SK-N-SH treated with all-trans-retinoic acid at 6 μM for 48 hours (cell line): ENCODE data around the gene APBA2.

ENCODE experiments used
- ATAC-seq: fragments of 200-7000 bp; cut with Tn5 transposase; 3 replicates; pipeline ENCODE4 v1.9.1; 2020; ENCODE audit warnings: mild to moderate bottlenecking, moderate library complexity
- ARNTL ChIP-seq: fragments of 450-650 bp; formaldehyde crosslinking; IDR thresholded peaks from 2 replicates; pipeline ENCODE4 v1.5.0; 2020; ENCODE audit warnings: low read depth, mild to moderate bottlenecking, moderate library complexity, borderline replicate concordance
- BACH2 ChIP-seq: fragments of 250-450 bp; sonication (Bioruptor Pico); IDR thresholded peaks from 2 replicates; pipeline ENCODE4 v1.9.0; 2021; ENCODE audit warnings: mild to moderate bottlenecking, borderline replicate concordance
- CSDC2 ChIP-seq: fragments of 250-450 bp; sonication (Bioruptor Pico); IDR thresholded peaks from 2 replicates; pipeline ENCODE4 v1.5.0; 2020; ENCODE audit warnings: mild to moderate bottlenecking, moderate library complexity
- GLIS3 ChIP-seq: fragments of 250-450 bp; sonication (Bioruptor Pico); IDR thresholded peaks from 2 replicates; pipeline ENCODE4 v1.5.0; 2020; ENCODE audit warnings: mild to moderate bottlenecking, moderate library complexity
- ISL1 ChIP-seq: fragments of 250-450 bp; sonication (Bioruptor Pico); IDR thresholded peaks from 2 replicates; pipeline ENCODE4 v2.1.2; 2022; ENCODE audit warnings: mild to moderate bottlenecking, moderate library complexity
- OSR1 ChIP-seq: fragments of 250-450 bp; sonication (Bioruptor Pico); IDR thresholded peaks from 2 replicates; pipeline ENCODE4 v1.8.0; 2022; ENCODE audit warnings: moderate library complexity, mild to moderate bottlenecking, inconsistent platforms
- RARB ChIP-seq: fragments of 250-450 bp; sonication (Bioruptor Pico); IDR thresholded peaks from 2 replicates; pipeline ENCODE4 v1.8.0; 2021; ENCODE audit warnings: mild to moderate bottlenecking, moderate library complexity
- SNAI2 ChIP-seq: fragments of 250-450 bp; sonication (Bioruptor Pico); IDR thresholded peaks from 2 replicates; pipeline ENCODE4 v1.5.0; 2020; ENCODE audit warnings: mild to moderate bottlenecking, moderate library complexity
- TCF4 ChIP-seq: fragments of 250-450 bp; sonication (Bioruptor Pico); IDR thresholded peaks from 2 replicates; pipeline ENCODE4 v1.8.0; 2021; ENCODE audit warnings: mild to moderate bottlenecking, moderate library complexity, borderline replicate concordance
- ZC3H10 ChIP-seq: fragments of 250-450 bp; sonication (Bioruptor Pico); IDR thresholded peaks from 2 replicates; pipeline ENCODE4 v1.5.1; 2021; ENCODE audit warnings: mild to moderate bottlenecking, moderate library complexity
- ZFP3 ChIP-seq: fragments of 250-450 bp; sonication (Bioruptor Pico); IDR thresholded peaks from 2 replicates; pipeline ENCODE4 v1.5.0; 2020; ENCODE audit warnings: mild to moderate bottlenecking, moderate library complexity
- ZFP30 ChIP-seq: fragments of 450-650 bp; formaldehyde crosslinking; IDR thresholded peaks from 2 replicates; pipeline ENCODE4 v1.5.0; 2022; ENCODE audit warnings: mild to moderate bottlenecking, moderate library complexity
- ZNF70 ChIP-seq: fragments of 450-650 bp; formaldehyde crosslinking; IDR thresholded peaks from 2 replicates; pipeline ENCODE4 v1.5.0; 2020; ENCODE audit warnings: mild to moderate bottlenecking, moderate library complexity
- ZNF8 ChIP-seq: fragments of 450-650 bp; formaldehyde crosslinking; IDR thresholded peaks from 2 replicates; pipeline ENCODE4 v1.5.0; 2020; ENCODE audit warnings: mild to moderate bottlenecking, moderate library complexity
- TF ChIP-seq, protein P1 (sequence below): fragments of 250-450 bp; sonication (Bioruptor Pico); IDR thresholded peaks from 2 replicates; pipeline ENCODE4 v1.8.0; 2021; ENCODE audit warnings: low read depth, mild to moderate bottlenecking, moderate library complexity, borderline replicate concordance
- TF ChIP-seq, protein P2 (sequence below): fragments of 250-450 bp; sonication (Bioruptor Pico); IDR thresholded peaks from 2 replicates; pipeline ENCODE4 v1.5.1; 2021; ENCODE audit warnings: mild to moderate bottlenecking, moderate library complexity
- TF ChIP-seq, protein P3 (sequence below): fragments of 250-450 bp; sonication (Bioruptor Pico); IDR thresholded peaks from 2 replicates; pipeline ENCODE4 v1.5.1; 2020; ENCODE audit warnings: low read depth, mild to moderate bottlenecking, moderate library complexity
- TF ChIP-seq, protein P4 (sequence below): fragments of 250-450 bp; sonication (Bioruptor Pico); IDR thresholded peaks from 2 replicates; pipeline ENCODE4 v1.5.0; 2020; ENCODE audit warnings: mild to moderate bottlenecking, moderate library complexity

Gene APBA2

DNA sequence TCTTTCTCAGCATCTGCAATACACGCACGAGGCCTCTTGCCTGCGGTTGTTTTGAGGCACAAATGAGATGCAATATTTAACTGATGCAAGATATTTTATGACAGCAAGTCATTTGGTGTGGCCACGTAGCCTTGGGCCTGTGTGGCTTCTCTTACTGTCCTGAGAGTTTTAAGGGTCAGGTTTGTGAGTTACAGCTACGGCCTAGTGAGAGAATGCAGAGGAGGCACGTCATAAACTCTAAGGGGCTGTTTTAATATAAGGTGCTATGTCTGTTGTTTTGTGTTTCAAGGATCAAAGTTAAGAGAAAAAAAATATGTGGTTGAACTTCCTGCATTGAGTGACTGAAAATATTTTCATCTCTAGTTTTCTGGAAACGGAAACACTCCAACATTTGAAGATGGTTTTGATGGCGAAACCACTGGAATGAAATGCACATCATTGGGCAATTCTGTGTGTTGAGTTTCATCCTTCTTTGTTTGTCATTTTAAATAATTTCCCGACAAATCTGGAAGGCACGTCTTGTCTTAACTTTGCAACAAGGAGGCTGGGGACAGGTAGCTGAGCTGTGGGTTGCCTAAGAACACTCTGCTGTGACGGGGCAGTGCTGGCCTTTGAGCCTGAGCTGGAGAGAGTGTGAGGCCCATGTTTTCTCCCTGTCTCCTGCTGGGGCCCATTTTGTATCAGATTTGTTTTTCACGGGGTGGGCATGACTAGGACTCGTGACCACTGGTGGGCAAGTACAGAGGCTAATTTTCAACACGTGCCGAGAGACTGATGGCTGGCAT, 5.1 kb downstream of the APBA2 start (continued):
- TF ChIP-seq, protein P1, sequence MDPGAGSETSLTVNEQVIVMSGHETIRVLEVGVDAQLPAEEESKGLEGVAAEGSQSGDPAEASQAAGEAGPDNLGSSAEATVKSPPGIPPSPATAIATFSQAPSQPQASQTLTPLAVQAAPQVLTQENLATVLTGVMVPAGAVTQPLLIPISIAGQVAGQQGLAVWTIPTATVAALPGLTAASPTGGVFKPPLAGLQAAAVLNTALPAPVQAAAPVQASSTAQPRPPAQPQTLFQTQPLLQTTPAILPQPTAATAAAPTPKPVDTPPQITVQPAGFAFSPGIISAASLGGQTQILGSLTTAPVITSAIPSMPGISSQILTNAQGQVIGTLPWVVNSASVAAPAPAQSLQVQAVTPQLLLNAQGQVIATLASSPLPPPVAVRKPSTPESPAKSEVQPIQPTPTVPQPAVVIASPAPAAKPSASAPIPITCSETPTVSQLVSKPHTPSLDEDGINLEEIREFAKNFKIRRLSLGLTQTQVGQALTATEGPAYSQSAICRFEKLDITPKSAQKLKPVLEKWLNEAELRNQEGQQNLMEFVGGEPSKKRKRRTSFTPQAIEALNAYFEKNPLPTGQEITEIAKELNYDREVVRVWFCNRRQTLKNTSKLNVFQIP, result no peak
- TF ChIP-seq, protein P2, sequence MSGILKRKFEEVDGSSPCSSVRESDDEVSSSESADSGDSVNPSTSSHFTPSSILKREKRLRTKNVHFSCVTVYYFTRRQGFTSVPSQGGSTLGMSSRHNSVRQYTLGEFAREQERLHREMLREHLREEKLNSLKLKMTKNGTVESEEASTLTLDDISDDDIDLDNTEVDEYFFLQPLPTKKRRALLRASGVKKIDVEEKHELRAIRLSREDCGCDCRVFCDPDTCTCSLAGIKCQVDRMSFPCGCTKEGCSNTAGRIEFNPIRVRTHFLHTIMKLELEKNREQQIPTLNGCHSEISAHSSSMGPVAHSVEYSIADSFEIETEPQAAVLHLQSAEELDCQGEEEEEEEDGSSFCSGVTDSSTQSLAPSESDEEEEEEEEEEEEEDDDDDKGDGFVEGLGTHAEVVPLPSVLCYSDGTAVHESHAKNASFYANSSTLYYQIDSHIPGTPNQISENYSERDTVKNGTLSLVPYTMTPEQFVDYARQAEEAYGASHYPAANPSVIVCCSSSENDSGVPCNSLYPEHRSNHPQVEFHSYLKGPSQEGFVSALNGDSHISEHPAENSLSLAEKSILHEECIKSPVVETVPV (CRISPR knock-in tag), result no peak
- no peak for TF ChIP-seq ISL1 (CRISPR knock-in tag)
- TF ChIP-seq, protein P3, sequence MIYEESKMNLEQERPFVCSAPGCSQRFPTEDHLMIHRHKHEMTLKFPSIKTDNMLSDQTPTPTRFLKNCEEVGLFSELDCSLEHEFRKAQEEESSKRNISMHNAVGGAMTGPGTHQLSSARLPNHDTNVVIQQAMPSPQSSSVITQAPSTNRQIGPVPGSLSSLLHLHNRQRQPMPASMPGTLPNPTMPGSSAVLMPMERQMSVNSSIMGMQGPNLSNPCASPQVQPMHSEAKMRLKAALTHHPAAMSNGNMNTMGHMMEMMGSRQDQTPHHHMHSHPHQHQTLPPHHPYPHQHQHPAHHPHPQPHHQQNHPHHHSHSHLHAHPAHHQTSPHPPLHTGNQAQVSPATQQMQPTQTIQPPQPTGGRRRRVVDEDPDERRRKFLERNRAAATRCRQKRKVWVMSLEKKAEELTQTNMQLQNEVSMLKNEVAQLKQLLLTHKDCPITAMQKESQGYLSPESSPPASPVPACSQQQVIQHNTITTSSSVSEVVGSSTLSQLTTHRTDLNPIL (CRISPR knock-in tag), result no peak
- no peak for TF ChIP-seq ZFP3 (CRISPR knock-in tag)

DNA sequence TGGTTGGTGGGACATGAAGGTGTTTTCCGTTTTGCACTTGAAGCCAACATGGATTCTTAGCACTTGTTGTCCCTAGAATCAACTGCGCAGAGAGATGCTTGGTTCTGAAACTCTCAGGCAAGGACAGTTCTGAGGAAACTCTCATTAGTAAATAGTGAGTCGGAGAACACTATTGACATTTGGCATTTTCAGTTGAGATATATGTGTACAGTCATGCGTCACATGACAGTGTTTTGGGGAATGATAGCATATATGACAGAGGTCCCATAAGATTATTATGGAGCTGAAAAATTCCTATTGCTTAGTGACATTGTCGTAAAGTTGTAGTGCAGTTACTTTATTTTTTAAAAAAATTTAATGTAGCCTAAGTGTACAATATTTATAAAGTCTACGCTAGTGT, 5.8 kb downstream of the APBA2 start:
- no peak for ATAC-seq
- TF ChIP-seq ISL1 (CRISPR knock-in tag) (no peak), ZFP30 (CRISPR knock-in tag) (no peak)

DNA sequence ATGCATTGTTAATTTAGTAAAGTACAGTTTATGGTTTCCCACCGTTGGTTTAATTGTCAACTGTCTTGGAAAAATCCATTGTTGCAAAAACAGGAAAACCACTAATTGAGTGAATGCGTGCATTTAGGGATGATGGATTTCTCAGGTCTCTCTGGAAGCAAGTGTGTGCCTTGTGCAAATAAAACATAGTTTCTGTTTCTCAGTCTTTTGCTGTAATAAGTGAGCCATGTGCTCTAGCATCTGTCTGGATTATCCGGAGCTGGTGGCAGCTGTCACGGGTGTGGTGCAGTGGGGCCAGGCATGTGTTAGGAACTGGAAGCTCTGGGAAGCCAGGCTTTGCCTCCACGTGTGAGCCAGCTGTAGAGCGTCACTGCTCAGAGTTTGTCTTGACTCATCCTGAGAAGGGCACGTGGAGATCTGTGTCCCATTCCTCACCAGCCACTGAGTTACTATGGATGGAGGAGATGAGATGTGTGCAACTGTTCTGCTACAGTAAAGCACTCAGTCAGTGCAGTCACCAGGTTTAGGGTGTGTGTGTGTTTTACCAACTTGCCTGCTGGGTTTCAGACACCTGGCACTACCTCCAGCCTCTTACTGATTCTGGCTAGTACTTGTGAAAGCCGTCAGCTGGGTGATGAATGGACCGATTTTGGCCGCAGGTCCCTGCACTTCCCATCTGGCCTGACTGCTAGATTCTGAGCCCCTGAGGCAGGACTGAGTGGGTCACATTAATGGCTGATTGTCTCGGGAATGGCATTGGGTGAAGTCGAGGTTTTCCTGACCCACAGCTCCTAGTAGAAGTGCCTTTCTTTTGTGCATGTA, 7.2 kb downstream of the APBA2 start:
- TF ChIP-seq, protein P2 (CRISPR knock-in tag), result no peak
- TF ChIP-seq, protein P3 (CRISPR knock-in tag), result no peak
- no peak for TF ChIP-seq SNAI2 (CRISPR knock-in tag)
- TF ChIP-seq ISL1 (CRISPR knock-in tag), result no peak
- no peak for TF ChIP-seq CSDC2 (CRISPR knock-in tag)
- no peak for TF ChIP-seq TCF4 (CRISPR knock-in tag)
- no peak for TF ChIP-seq ZFP30 (CRISPR knock-in tag)
- no peak for TF ChIP-seq ZC3H10 (CRISPR knock-in tag)
- no peak for TF ChIP-seq GLIS3 (CRISPR knock-in tag)
- no peak for TF ChIP-seq OSR1 (CRISPR knock-in tag)
- no peak for TF ChIP-seq ZNF70 (CRISPR knock-in tag)
- no peak; the same call in 2 of the 3 replicates for ATAC-seq

DNA sequence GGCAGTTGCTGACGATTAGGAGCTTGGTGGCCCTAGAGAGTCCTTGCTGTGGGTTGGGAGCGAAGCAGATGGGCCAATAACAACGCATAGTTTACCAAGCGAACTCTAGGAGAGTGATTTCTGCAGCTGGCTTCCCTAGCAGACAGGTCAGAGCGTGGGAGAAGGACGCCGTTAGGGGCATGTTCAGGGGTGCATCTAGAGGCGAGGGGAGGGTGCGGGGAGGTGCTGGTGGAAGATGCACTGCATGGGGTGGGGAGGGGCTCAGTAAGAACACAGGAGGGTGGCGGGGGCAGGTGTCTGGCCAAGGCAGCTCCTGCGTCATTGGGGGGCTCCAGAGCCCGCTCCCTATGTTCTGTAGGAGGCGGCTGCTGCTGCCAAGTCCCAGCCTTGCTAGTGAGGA, 8.9 kb downstream of the APBA2 start:
- ATAC-seq, result no peak
- TF ChIP-seq ZNF70 (CRISPR knock-in tag) (no peak), ZC3H10 (CRISPR knock-in tag) (no peak), ARNTL (no peak), GLIS3 (CRISPR knock-in tag) (no peak), ZFP3 (CRISPR knock-in tag) (no peak), BACH2 (CRISPR knock-in tag) (no peak), ISL1 (CRISPR knock-in tag) (no peak), SNAI2 (CRISPR knock-in tag) (no peak), ZNF8 (CRISPR knock-in tag) (no peak), RARB (CRISPR knock-in tag) (no peak), ZFP30 (CRISPR knock-in tag) (no peak), OSR1 (CRISPR knock-in tag) (no peak), CSDC2 (CRISPR knock-in tag) (no peak)
- TF ChIP-seq, protein P2 (CRISPR knock-in tag), result no peak
- TF ChIP-seq, protein P4, sequence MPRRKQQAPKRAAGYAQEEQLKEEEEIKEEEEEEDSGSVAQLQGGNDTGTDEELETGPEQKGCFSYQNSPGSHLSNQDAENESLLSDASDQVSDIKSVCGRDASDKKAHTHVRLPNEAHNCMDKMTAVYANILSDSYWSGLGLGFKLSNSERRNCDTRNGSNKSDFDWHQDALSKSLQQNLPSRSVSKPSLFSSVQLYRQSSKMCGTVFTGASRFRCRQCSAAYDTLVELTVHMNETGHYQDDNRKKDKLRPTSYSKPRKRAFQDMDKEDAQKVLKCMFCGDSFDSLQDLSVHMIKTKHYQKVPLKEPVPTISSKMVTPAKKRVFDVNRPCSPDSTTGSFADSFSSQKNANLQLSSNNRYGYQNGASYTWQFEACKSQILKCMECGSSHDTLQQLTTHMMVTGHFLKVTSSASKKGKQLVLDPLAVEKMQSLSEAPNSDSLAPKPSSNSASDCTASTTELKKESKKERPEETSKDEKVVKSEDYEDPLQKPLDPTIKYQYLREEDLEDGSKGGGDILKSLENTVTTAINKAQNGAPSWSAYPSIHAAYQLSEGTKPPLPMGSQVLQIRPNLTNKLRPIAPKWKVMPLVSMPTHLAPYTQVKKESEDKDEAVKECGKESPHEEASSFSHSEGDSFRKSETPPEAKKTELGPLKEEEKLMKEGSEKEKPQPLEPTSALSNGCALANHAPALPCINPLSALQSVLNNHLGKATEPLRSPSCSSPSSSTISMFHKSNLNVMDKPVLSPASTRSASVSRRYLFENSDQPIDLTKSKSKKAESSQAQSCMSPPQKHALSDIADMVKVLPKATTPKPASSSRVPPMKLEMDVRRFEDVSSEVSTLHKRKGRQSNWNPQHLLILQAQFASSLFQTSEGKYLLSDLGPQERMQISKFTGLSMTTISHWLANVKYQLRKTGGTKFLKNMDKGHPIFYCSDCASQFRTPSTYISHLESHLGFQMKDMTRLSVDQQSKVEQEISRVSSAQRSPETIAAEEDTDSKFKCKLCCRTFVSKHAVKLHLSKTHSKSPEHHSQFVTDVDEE, result no peak
- TF ChIP-seq, protein P1, result no peak
